GM12873 (cell line): ENCODE measurements around the gene AXIN2.

Experiments used
- CTCF ChIP-seq: IDR thresholded peaks from 2 replicates; pipeline ENCODE4 v1.5.1; 2012; ENCODE audit warnings: low read depth, mild to moderate bottlenecking, moderate library complexity, low read length, control low read depth; ENCODE audit not compliant: insufficient read depth; ENCODE audit errors: missing control alignments

Gene AXIN2

GRCh38 chr17:65538675-65539529, 22.5 kb downstream of the AXIN2 start:
- no peak for TF ChIP-seq CTCF

GRCh38 chr17:65537845-65538674, 23.4 kb downstream of the AXIN2 start:
- TF ChIP-seq CTCF = no peak

- no peak for TF ChIP-seq CTCF
Observed at GRCh38 chr17:65537343-65537844, 24.1 kb downstream of the AXIN2 start.

- no peak for TF ChIP-seq CTCF
Observed at GRCh38 chr17:65536573-65537342, 24.7 kb downstream of the AXIN2 start.

- no peak for TF ChIP-seq CTCF
Observed at GRCh38 chr17:65535777-65536572, 25.5 kb downstream of the AXIN2 start.

GRCh38 chr17:65533852-65534457, 27.5 kb downstream of the AXIN2 start:
- no peak for TF ChIP-seq CTCF
